Embryonic facial prominence (tissue), 1 donor: ENCODE data around the gene LDLRAD3.

ENCODE experiments used
- DNase-seq: peaks from one replicate; pipeline ENCODE4 v3.0.0-alpha.2; 2016; ENCODE audit errors: extremely low spot score

Gene LDLRAD3

DNA sequence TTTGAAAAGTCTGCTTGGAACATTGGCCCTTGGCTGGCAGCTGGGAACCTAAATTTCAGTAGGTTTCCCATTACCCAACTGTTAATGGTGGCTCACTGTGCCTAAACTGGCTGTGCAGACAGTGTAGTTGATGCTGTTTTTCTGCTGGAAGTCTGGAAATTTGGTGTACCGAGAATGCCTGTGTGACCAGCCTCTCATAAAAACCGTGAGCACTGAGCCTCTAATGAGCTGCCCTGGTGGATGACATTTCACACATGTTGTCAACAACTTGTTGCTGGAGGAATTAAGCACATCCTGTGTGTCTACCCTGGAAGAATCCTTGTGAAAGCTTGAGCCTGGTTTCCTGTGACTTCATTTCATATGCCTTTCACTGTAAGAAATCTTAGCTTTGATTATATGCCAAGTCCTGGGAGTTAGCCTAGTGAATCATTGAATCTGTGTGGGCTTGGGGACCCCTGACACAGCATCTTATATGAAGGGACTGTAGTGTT, 131.1 kb downstream of the LDLRAD3 start:
- DNase-seq, result no peak

DNA sequence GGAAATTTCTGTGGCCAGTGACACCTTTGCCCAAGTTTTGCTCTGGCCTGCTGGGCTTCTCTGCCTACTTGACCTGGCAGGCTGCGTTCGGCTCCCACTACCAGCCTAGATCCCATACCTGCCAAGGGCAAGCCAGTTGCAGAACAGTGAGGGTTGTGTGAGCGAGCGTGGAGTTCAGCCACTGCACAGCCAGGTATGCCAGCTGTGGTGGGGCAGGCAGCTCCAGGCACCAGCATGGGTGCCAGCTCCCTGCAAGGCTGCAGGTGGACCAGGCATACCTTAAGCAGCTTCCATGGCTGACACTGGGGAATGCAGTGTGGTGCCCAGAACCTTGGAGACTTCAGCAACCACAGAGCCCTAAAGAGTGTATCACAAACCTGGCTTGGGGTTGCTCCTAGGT, 133.5 kb downstream of the LDLRAD3 start:
- DNase-seq, result no peak

DNA sequence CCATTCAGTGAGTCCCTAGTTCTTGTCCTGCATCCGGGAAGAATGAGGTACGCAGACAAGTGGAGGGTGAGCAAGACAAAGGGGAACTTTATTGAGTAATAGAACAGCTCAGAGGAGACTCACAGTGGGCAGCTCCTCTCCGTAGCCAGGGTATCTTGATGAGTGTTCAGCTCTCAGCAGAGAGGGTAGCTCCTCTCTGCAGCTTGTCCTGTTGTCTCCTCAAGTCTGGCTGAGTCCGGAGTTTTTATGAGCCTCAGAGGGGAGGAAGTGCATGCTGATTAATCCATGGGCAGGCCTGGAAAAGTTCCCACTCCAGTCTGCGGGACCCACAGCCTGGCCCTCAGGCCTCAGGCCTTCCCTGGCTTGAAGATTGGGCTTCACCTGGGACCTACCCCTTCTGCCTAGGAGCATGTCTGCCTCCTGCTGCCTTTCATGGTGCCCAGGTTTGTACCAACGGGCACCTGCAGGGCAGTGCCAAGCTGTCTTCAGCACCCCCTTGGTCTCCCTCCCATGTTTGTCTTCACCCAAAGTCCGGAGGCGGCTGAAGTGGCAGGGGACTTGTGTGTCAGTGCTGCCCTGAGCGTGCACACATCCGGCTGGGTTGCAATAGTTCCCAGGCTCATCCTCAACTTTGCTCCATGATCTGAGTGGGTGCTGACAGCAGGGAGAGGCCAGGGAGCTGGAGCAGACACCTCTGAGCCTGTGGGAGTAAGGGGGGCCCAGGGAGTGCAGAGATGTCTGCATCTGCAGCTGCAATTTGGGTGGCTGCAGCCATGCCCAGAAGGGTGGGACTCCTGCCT, 134.2 kb downstream of the LDLRAD3 start:
- no peak for DNase-seq

DNA sequence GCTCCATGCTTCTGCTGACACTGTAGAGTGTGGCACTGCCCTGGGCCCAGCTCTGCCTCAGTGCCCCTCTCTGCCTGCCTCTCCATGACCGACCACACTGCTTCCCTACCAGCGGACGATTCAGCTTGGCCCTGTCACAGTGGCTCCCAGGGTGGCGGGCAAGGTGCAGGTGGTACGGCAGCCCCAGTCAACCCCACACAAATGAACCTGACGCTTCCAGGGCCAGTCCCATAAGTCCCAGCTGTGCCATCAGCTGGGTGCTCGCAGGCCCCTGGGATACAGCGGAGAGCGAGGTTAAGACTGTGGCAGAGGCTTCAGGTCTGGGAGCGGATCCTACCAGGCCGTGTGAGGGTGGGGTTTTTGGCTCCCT, 134.8 kb downstream of the LDLRAD3 start:
- DNase-seq, result no peak

DNA sequence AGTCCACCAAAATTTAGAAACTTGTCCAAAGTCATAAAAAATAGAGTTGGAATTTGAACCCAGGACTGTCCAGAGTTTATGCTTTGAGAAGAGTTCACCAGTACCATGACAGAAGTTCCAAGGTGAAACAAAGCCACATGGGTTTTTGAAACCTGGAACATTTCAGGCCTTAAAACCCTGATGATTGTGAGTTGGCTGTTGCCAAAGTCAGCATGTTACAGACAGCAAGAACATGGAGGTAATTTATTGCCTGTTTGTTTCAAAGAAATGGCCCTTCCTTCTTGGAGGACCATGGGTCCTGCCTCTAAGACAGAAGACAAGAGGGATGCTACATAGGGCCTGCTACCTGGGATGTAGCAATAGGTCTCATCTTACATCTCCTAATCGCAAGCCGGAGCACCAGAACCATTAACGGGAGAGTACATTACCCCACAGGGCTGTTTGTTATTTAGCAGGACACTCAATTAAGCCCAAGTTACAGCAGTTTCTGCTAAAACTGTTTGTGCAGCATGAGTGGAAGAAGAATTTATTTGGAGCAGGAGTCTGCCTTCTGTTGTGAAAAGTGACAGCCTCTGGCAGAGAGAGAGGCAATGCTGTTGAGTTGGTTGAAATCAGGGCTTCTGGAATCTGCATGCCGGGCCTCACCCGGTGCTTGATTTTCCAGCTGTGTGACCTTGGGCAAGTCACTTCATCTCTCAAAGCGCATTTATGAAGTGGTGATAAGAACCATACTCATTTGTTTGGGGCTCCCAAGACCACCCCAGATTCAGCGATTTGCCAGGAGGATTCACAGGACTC, 136.2 kb downstream of the LDLRAD3 start:
- no peak for DNase-seq

DNA sequence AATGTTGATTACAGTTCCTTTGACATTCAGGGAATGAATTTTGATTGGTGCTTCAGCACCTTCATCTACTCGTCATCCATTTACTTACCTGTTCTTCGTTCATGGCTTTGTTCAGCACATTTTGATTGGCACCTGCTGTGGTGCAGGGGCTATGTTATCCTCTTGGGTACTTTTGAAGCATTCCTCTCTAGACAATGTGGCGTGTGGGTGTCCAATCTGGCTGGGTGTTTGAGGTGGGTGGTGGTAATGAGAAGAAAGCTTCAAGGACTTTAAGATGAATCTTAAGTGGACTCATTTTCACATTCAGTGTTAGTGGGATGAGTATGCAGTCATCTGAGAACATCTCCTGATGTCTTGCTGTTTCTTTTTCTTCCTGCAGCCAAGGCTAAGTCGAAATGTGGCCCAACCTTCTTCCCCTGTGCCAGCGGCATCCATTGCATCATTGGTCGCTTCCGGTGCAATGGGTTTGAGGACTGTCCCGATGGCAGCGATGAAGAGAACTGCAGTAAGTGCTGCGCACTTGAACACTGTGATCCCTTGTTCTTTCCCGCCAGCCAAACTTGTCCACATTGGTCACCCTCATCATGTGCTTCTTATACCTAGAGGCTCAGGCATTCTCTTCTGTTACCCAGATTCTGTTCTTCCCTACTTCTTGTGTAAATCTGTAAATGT, 137.5 kb downstream of the LDLRAD3 start:
- DNase-seq, result no peak

DNA sequence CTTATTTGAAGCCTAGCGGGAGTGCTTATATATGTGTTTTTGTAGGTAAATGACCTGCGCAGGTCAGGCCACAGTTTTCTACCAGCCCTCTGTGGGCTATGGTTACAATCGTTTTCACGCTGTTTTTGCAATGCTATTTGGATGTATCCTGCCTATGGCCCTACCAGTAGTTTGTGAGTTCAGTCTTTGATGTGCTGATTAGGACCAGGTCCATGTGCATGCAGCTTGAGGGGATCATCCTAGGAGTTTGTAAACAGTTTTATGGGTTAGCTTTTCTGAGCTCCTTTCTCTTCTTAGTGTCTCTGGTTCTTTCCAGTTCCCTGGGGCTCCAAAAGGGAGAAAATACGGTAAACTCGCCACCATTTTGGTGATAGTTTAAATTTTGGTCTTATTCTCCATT, 142.5 kb downstream of the LDLRAD3 start:
- DNase-seq, result no peak

DNA sequence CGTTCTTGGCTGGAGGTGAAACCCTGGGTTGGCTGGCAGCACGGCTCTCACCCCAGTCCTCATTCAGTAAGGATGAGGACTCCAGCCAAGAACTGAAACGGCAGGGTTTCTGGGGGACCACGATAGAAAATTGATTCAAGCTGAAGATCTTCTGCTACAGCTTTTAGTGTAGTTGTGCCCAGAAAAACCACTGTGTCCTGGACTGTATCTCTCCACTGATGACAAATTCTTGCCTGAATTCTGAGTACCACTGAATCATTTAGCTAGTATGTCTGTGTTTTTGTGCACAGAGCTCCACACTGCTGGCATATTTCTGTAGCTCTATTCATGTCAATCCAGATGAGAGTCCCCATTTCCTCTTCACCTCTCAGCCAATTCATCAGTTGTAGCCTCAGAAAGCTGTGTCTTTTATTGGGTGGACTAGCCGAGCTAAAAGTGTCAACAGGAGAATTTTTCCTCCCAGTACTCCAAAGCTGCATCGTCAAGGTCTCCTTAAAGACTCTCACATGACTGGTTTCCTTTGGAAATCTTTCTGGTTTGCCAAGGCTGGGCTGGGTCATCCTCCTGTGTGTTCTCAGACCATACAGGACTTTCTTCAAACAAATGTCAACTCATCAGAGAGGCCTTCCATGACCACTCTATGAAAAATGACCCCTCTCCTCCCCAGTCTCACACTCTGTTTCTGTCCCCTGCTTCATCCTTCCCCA, 144.6 kb downstream of the LDLRAD3 start:
- no peak for DNase-seq

DNA sequence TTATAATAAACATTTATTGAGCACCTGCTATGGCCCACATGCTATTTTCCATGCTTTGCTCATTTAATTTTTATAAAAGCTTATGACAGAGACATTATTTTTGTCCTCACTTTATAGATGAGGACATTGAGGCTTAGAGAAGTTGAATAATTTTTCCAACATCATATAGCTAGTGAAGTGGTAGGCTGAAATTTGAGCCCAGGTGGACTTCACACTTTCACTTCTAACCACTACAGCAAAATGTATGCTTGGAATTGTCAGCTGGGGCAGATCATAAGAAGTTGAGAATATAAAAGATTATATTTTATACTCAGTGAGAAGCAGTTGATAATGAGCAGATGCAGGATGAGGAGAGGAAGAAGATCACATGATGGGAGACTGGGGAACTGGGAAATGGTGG, 146.1 kb downstream of the LDLRAD3 start:
- DNase-seq, result no peak

DNA sequence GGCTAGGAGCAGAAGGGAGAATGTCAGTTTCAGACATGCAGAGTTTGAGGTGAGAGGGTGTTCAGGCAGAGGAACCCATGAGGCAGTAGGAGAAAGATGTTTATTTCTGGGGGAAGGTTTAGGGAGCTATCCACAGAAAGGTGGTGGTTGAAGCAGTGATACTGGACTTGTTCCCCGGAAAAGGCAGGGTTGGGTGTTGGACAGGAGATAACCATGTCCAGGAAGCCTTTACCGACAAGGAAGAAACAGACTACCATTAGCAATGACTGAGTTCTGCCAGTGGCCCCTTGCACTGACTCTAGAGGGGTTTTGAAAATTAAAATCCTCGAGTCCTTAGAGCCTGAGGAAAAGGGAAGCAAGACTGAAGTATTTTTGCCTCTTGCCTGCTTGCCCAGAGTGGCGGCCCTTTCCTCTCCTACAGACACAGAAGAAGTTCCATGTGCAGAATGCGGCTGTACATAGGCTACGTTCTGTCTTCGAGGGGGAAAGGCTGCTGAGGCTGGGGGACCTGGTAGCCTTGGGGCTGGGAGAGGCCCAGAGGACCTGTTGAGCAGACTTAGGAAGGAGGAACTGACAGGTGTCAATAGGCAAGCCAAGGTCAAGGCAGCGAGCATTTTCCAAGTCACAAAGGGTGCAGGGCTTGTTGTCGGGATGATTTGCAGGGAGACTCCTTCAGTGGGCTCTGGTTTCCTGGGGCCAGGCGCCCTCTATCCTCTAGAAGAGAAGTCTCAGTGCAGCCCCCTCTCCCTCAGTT, 146.7 kb downstream of the LDLRAD3 start:
- DNase-seq, result no peak

DNA sequence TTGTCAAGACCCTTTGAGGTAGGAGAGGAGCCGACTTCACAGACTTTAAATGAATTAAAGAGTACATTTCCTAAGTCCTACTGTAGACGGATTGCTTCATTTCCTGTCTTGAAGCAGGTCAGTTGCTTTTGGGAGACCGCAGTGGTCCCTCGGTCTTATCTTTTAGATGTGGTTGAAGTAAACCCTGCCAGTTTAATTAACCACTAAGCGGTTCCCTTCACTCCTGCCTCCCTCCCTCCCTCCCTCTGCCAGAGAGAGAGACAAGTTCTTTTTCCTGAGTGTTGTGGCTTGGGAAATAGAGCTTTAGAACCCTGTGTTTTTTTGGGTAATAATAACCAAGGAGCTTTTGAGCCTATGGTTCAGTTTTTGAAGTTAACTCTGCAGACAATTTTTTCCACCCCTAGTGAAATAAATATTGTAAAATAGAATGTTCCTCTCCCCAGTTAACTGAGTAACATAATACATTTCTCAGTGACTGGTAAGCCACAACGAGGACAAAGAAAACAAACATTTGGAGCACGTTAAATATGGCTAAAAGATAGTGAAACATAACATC, 147.5 kb downstream of the LDLRAD3 start:
- DNase-seq, result no peak

DNA sequence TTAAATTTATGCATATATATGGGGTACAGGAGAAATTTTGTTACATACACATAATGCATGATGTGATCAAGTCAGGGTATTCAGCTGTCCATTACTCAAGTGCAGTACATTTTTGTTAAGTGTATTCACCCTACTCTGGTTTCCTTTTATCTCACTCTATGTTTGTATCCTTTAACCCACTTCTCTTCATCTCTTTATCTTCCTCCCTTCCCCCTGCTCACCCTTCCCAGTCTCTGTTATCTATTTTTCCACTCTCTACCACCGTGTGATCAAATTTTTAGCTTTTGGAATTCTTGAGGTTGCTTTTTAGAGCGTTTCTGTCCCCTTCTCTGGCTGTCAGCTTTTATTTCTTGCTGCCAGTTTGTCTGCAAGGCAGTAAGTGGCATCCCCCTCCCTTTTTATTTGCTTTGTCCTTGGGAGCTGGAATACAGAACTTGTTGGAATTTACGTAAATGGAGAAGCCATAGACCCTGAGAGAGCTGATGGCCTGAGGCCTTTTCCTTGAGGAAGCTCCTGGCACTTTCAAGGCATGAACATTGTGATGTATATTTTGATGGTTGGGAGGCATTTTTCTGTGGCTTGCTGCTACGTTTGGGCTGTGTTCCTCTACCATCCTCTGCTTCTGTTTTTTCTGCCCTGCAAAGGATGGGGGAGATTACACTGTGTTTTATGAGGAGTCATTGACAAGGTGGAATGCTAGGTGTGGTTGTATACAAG, 148.6 kb downstream of the LDLRAD3 start:
- no peak for DNase-seq

DNA sequence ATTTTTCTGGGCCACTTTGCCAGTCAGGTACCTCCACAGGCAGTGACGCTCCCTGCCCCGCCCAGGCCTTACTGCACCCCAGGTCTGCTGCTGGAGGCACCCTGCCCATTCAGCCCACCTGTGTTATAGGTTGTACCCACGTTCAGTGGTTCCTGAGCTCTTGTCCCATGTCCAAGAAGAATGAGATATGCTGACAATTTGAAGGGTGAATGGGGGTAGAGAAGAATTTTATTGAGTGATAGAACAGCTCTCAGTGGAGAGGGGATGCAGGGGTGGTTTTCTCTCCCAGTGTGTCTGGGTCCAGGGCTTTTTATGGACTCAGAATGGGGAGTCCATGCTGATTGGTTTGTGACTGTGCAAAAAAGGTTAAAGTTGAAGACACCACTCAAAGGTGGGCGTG, 149.7 kb downstream of the LDLRAD3 start:
- no peak for DNase-seq

DNA sequence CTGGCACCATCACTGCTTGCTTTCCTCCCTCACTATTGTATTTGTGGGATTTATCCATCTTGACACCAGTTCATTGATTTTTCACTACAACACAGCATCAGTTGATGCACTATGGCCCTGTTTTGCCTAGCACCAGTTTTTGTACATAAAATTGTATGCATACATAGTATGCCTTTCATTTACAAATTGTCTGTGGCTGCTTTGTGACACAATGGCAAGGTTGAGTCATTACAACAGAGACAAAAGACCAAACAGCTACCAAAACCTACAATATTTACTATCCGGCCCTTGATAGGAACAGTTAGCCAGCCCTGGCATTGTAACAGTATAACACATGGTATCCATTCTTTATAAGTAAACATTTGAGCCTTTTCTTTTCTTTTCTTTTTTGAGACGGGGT, 150.3 kb downstream of the LDLRAD3 start:
- no peak for DNase-seq

DNA sequence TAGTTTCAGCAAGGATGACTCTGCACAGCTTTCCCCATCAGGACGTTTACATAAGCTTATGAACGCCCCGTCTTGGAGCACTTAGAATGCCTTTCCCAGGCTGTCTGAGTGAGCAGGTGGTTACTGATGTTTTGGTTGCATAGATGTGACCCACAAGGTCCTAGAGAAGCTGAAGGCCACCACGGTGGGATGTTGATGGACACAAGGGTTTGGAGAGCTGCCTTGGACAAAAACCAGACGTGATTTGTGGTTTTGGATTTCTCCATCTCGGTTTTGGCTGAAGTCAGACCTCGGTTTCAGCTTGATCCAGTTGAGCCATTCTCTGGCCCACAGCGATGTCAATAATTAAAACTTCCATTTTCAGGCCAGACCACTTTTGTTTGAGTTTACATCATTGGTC, 151.9 kb downstream of the LDLRAD3 start:
- DNase-seq, result no peak

DNA sequence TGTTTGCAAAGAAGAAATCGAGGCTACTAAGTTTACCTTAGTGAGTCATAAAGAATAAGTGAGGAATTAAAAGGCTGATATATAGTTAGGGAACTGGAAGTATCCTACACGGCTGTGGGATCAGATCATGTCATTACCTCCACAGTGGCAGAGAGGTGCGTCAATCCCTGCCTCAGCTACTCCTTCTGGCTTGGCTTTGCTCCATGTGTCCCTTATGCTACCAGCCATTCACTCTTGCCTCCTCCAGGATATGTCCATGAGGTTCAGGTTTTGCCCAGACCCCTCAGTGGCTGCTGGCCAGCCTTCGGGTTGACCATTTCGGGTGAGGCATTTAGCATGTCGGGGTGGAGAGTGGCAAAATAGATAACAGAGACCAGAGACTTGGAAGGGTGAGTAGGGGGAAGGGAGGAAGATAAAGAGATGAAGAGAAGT, 153.4 kb downstream of the LDLRAD3 start:
- DNase-seq, result no peak

DNA sequence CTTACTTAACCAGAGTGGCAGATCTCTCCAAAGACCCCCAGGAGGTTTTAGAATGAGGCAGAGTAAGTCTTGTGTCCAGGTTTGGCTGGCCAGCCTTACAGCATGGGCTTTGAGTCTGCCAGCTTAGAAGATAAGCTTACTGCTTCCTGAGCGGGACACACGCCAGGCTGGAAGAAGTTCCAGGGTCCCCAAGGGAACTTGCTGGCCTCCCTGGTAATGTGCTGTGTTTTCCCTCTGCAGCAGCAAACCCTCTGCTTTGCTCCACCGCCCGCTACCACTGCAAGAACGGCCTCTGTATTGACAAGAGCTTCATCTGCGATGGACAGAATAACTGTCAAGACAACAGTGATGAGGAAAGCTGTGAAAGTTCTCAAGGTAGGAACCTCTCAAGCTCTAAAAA, 154.2 kb downstream of the LDLRAD3 start:
- DNase-seq, result no peak

DNA sequence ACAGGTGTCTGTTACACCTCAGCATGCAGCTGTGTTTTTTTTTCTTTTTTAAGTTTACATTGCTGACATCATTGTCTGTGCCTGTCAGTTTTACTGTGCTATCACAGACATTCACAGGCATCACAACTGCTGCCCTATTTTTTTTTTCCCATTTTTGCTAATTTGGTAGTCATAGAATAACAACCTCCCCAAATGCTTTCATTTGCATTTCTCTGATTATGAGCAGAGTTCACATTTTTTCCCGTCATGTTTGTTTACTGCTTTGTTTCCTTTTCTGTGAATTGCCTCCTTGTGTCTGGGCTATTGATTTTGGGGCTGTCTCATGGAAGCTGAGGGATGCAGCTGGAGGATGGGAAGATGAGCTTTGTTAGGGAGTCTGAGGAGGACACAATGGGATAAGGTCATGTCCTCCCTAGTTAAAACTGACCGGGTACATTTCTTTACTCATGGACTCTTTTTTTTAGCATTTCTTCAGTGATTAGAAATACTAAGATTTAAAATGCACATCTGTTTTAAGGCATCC, 155.1 kb downstream of the LDLRAD3 start:
- DNase-seq, result no peak

DNA sequence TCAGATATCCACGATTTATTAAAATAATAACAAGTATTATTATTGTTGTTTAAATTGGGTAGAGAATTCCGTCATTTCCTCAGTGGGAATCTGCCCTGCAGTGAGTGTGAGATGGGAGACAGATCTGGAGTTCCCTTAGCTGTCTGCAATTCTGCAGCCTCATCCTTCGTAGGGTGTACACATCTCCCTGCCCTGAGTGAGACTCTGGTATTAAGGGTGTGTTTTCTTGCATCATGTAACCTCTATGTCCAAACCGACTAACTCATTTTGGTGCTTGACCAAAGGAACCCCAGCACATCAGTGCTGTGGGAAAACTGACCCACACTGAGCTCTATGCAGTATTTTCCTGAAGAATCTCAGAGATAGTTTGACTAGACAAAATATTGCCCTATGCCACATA, 157.6 kb downstream of the LDLRAD3 start:
- no peak for DNase-seq

DNA sequence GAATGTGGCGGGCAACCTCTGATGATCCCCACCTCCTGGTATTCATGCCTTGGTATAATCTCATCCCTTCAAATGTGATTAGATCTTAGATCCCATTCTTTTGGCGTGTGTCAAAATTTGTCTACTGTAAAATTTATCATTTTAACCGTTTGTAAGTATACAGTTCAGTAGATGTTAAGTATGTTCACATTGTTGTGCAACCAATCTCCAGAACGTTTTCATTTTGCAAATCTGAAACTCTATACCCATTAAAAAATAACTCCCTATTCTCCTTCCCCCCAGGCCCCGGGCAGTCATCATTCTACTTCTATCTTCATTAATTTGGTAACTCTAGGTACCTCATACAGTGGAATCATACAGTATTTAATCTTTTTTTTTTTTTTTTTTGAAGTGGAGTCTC, 159.0 kb downstream of the LDLRAD3 start:
- no peak for DNase-seq
